WTC11 (cell line): ENCODE results near the gene RGS2. TPM values are rescaled to one million over a fixed set of nuclear protein-coding genes. Genes with fewer than 3 reads are reported as not detected.

Source experiments
- ATAC-seq: fragments of 200-7000 bp; cut with Tn5 transposase; 2 replicates; pipeline ENCODE4 v1.10.0; 2021; ENCODE audit warnings: mild to moderate bottlenecking, moderate library complexity
- CTCF ChIA-PET: fragments of 300-600 bp; sonication (Branson Sonifier 250); formaldehyde crosslinking; loops from one replicate; lab custom pipeline; 2021; ENCODE audit warnings: antibody characterized with exemption; lab: Charles Lee
- POLR2A ChIA-PET: fragments of 350-600 bp; sonication (Branson Sonifier 250); formaldehyde crosslinking; loops from one replicate; lab custom pipeline; 2021; ENCODE audit warnings: antibody characterized with exemption; lab: Charles Lee
- DNase-seq: peaks from one replicate; pipeline ENCODE4 v3.0.0; 2021; ENCODE audit warnings: low spot score
- H3K27ac Mint-ChIP-seq: 2 replicates; pipeline ENCODE4 v1.8.0; 2021; ENCODE audit warnings: mixed read lengths
- H3K27me3 Mint-ChIP-seq: 2 replicates; pipeline ENCODE4 v1.8.0; 2021; ENCODE audit warnings: low read depth, mild to moderate bottlenecking, moderate library complexity, mixed read lengths
- H3K36me3 Mint-ChIP-seq: 2 replicates; pipeline ENCODE4 v1.8.0; 2021; ENCODE audit warnings: mixed read lengths
- H3K4me1 Mint-ChIP-seq: 2 replicates; pipeline ENCODE4 v1.8.0; 2022; ENCODE audit warnings: mixed read lengths
- H3K4me3 Mint-ChIP-seq: 2 replicates; pipeline ENCODE4 v1.8.0; 2021; ENCODE audit warnings: mild to moderate bottlenecking, moderate library complexity, mixed read lengths
- H3K9me3 Mint-ChIP-seq: 2 replicates; pipeline ENCODE4 v1.8.0; 2021; ENCODE audit warnings: mixed read lengths
- CTCF ChIP-seq: fragments of 200-600 bp; IDR thresholded peaks from 2 replicates; pipeline ENCODE4 v1.8.0; 2022; ENCODE audit warnings: antibody characterized with exemption
- ESRRA ChIP-seq: sonication (generic); formaldehyde crosslinking; IDR thresholded peaks from 2 replicates; pipeline ENCODE4 v1.8.1; 2022; ENCODE audit warnings: mild to moderate bottlenecking, missing genetic modification reagents, borderline replicate concordance
- GTF2I ChIP-seq: fragments of 250-450 bp; sonication (Bioruptor Pico); conservative IDR thresholded peaks from 2 replicates; pipeline ENCODE4 v1.4.0; 2021; ENCODE audit warnings: mild to moderate bottlenecking
- JUN ChIP-seq: sonication (generic); formaldehyde crosslinking; IDR thresholded peaks from 2 replicates; pipeline ENCODE4 v1.8.0; 2023; ENCODE audit warnings: mild to moderate bottlenecking, missing genetic modification reagents
- KAT7 ChIP-seq: sonication (generic); formaldehyde crosslinking; IDR thresholded peaks from 2 replicates; pipeline ENCODE4 v1.8.1; 2023; ENCODE audit warnings: missing genetic modification reagents, mild to moderate bottlenecking, borderline replicate concordance
- MYBL2 ChIP-seq: sonication (generic); formaldehyde crosslinking; IDR thresholded peaks from 2 replicates; pipeline ENCODE4 v1.8.1; 2023; ENCODE audit warnings: mild to moderate bottlenecking, moderate library complexity, missing genetic modification reagents
- NR3C1 ChIP-seq: sonication (generic); formaldehyde crosslinking; conservative IDR thresholded peaks from 2 replicates; pipeline ENCODE4 v1.8.1; 2023; ENCODE audit warnings: low read depth, mild to moderate bottlenecking, missing genetic modification reagents
- OVOL2 ChIP-seq: fragments of 250-450 bp; sonication (Bioruptor Pico); IDR thresholded peaks from 2 replicates; pipeline ENCODE4 v1.9.0; 2021; ENCODE audit warnings: mild to moderate bottlenecking, borderline replicate concordance
- PRRX2 ChIP-seq: fragments of 250-450 bp; sonication (Bioruptor Pico); IDR thresholded peaks from 2 replicates; pipeline ENCODE4 v1.8.0; 2021; ENCODE audit warnings: mild to moderate bottlenecking
- SMAD3 ChIP-seq: sonication (generic); formaldehyde crosslinking; IDR thresholded peaks from 2 replicates; pipeline ENCODE4 v1.8.0; 2022; ENCODE audit warnings: missing genetic modification reagents, mild to moderate bottlenecking, borderline replicate concordance
- TP53 ChIP-seq: sonication (generic); formaldehyde crosslinking; IDR thresholded peaks from 2 replicates; pipeline ENCODE4 v1.8.1; 2023; ENCODE audit warnings: mild to moderate bottlenecking, missing genetic modification reagents
- ZNF121 ChIP-seq: sonication (generic); formaldehyde crosslinking; IDR thresholded peaks from 2 replicates; pipeline ENCODE4 v1.8.0; 2023; ENCODE audit warnings: missing genetic modification reagents
- total RNA-seq: library from RNA; stranded (reverse); gene quantifications from 3 replicates; pipeline ENCODE4 v1.2.3, GENCODE V29; 2021
- TF ChIP-seq, protein P1 (sequence below): sonication (generic); formaldehyde crosslinking; IDR thresholded peaks from 2 replicates; pipeline ENCODE4 v1.8.0; 2023; ENCODE audit warnings: mild to moderate bottlenecking, missing genetic modification reagents
- TF ChIP-seq, protein P2 (sequence below): sonication (generic); formaldehyde crosslinking; IDR thresholded peaks from 2 replicates; pipeline ENCODE4 v1.8.1; 2023; ENCODE audit warnings: mild to moderate bottlenecking, missing genetic modification reagents
- TF ChIP-seq, protein P3 (sequence below): sonication (generic); formaldehyde crosslinking; IDR thresholded peaks from 2 replicates; pipeline ENCODE4 v1.8.0; 2022; ENCODE audit warnings: missing genetic modification reagents
- TF ChIP-seq, protein P4 (sequence below): sonication (generic); formaldehyde crosslinking; IDR thresholded peaks from 2 replicates; pipeline ENCODE4 v1.8.1; 2023; ENCODE audit warnings: mild to moderate bottlenecking, moderate library complexity, missing genetic modification reagents

Gene RGS2
- total RNA-seq, 1 experiment from 2014 or later, result 13.1 TPM

DNA sequence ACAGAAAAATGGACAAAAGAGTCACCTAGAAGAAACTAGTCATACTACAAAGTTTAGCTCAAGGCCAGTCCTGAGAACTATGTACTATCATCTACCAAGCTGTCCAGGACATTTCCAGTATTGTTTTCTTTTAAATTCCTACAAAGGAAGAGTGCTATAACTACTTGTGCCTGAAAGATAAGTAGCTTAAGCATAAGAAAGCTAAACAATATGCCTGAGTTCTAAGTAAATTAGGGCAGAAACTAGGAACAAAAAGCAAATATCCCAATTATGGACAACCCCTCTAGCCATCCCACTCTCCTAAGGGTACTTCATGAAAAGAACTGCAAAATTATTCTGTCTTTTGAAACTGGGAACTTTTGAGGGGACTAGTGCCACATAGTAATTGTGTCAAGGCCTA, 5.3 kb upstream of the RGS2 start (continued):
- no peak for TF ChIP-seq CTCF
- TF ChIP-seq, protein P1, sequence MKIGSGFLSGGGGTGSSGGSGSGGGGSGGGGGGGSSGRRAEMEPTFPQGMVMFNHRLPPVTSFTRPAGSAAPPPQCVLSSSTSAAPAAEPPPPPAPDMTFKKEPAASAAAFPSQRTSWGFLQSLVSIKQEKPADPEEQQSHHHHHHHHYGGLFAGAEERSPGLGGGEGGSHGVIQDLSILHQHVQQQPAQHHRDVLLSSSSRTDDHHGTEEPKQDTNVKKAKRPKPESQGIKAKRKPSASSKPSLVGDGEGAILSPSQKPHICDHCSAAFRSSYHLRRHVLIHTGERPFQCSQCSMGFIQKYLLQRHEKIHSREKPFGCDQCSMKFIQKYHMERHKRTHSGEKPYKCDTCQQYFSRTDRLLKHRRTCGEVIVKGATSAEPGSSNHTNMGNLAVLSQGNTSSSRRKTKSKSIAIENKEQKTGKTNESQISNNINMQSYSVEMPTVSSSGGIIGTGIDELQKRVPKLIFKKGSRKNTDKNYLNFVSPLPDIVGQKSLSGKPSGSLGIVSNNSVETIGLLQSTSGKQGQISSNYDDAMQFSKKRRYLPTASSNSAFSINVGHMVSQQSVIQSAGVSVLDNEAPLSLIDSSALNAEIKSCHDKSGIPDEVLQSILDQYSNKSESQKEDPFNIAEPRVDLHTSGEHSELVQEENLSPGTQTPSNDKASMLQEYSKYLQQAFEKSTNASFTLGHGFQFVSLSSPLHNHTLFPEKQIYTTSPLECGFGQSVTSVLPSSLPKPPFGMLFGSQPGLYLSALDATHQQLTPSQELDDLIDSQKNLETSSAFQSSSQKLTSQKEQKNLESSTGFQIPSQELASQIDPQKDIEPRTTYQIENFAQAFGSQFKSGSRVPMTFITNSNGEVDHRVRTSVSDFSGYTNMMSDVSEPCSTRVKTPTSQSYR (CRISPR knock-in tag), result no peak
- no peak for TF ChIP-seq GTF2I
- TF ChIP-seq JUN (CRISPR knock-in tag), result no peak
- TF ChIP-seq, protein P2, sequence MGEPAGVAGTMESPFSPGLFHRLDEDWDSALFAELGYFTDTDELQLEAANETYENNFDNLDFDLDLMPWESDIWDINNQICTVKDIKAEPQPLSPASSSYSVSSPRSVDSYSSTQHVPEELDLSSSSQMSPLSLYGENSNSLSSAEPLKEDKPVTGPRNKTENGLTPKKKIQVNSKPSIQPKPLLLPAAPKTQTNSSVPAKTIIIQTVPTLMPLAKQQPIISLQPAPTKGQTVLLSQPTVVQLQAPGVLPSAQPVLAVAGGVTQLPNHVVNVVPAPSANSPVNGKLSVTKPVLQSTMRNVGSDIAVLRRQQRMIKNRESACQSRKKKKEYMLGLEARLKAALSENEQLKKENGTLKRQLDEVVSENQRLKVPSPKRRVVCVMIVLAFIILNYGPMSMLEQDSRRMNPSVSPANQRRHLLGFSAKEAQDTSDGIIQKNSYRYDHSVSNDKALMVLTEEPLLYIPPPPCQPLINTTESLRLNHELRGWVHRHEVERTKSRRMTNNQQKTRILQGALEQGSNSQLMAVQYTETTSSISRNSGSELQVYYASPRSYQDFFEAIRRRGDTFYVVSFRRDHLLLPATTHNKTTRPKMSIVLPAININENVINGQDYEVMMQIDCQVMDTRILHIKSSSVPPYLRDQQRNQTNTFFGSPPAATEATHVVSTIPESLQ (CRISPR knock-in tag), result no peak
- no peak for TF ChIP-seq PRRX2 (CRISPR knock-in tag)
- TF ChIP-seq ZNF121 (CRISPR knock-in tag), result no peak

- CTCF ChIA-PET, result interaction anchor here (1.2 to 2.7 kb wide), 4 partner anchors 171 to 332 kb away, joined by 3 to 16 read pairs (median 4); no protein-coding TSS in a partner anchor
- Mint-ChIP-seq H3K27ac (no peak overlapping the region), H3K9me3 (peaks cover 5% of the 10 kb centered on the region), H3K27me3 (peaks cover 16% of the 10 kb centered on the region), H3K4me3 (no peak overlapping the region), H3K36me3 (peaks cover 1% of the 10 kb centered on the region), H3K4me1 (peaks cover 26% of the 10 kb centered on the region)
- TF ChIP-seq SMAD3 (CRISPR knock-in tag) (no peak), CTCF (peak; percentile 44; the same call in 1 of the 2 replicates)
- ATAC-seq (no peak), DNase-seq (no peak)
- POLR2A ChIA-PET, result interaction anchor here (1.1 kb wide), 1 partner anchor 253 kb away, joined by 5 read pairs; the partner anchor contains the start of genes RO60 and UCHL5
These were observed 3.0 kb upstream of the RGS2 start for GRCh38 chr1:192805832-192806323.

DNA sequence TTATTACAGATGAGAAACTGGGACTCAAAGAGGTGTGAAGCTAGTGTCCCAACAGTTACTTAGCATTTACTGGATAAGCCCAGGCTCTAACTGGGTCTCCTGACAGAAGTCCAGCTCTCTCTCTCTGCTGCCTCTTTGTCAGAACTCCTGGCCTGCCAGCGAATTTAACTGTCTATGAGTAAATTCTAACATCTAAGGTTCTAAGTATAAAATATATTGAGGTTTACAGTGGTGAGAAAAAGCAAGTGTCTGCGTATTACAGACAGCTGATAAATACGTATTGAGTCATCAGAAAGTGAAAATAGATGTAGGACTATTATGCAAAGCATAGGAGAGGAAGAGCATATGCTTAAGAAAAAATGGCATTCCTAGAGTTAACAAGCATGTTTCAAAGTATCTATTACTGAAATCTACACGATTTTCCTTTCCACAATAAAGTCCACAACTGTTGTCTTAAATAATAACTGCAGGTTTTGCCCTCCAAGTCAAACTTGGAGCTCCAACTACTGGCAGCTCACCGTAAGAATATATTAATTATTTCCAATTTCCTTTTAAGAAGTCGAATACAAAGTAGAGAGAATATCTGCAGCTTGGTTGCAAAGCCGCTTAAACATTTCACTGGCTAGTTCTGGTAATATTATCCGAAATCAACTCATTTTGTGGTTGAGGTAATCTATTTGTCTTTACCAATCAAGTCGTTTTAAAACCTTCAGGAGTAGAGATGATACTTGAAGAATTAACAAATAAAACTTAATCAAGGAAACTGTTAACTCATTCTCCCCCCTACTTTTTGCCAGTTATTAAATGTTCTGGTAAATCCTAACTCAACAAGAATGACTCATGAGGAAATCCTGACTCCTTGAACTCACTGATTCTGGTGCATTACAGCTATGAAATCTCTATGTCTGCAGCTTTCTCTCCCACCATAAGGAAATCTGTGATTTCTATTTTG, 1.4 kb upstream of the RGS2 start:
- DNase-seq (no peak), ATAC-seq (no peak)
- H3K27me3 Mint-ChIP-seq, result peaks cover 16% of the 10 kb centered on the region
- peaks cover 10% of the 10 kb centered on the region for H3K36me3 Mint-ChIP-seq
- peaks cover 26% of the 10 kb centered on the region for H3K4me1 Mint-ChIP-seq
- H3K4me3 Mint-ChIP-seq, result peak overlapping the region; percentile 91
- peak overlapping the region; percentile 7; the same call in 1 of the 2 replicates for H3K27ac Mint-ChIP-seq
- ChIA-PET CTCF (interaction anchor here (0.6 to 2.7 kb wide), 12 partner anchors 11 to 337 kb away, joined by 3 to 16 read pairs (median 4); partner anchors contain the start of genes GLRX2, RO60 and UCHL5), POLR2A (interaction anchor here (1.1 to 1.3 kb wide), 2 partner anchors 226 to 252 kb away, joined by 3 to 5 read pairs; partner anchors contain the start of genes RO60 and UCHL5)
- peaks cover 3% of the 10 kb centered on the region for H3K9me3 Mint-ChIP-seq
- TF ChIP-seq, protein P3, sequence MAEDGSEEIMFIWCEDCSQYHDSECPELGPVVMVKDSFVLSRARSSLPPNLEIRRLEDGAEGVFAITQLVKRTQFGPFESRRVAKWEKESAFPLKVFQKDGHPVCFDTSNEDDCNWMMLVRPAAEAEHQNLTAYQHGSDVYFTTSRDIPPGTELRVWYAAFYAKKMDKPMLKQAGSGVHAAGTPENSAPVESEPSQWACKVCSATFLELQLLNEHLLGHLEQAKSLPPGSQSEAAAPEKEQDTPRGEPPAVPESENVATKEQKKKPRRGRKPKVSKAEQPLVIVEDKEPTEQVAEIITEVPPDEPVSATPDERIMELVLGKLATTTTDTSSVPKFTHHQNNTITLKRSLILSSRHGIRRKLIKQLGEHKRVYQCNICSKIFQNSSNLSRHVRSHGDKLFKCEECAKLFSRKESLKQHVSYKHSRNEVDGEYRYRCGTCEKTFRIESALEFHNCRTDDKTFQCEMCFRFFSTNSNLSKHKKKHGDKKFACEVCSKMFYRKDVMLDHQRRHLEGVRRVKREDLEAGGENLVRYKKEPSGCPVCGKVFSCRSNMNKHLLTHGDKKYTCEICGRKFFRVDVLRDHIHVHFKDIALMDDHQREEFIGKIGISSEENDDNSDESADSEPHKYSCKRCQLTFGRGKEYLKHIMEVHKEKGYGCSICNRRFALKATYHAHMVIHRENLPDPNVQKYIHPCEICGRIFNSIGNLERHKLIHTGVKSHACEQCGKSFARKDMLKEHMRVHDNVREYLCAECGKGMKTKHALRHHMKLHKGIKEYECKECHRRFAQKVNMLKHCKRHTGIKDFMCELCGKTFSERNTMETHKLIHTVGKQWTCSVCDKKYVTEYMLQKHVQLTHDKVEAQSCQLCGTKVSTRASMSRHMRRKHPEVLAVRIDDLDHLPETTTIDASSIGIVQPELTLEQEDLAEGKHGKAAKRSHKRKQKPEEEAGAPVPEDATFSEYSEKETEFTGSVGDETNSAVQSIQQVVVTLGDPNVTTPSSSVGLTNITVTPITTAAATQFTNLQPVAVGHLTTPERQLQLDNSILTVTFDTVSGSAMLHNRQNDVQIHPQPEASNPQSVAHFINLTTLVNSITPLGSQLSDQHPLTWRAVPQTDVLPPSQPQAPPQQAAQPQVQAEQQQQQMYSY (CRISPR knock-in tag), result no peak
- TF ChIP-seq NR3C1 (no peak), TP53 (no peak), OVOL2 (no peak), ESRRA (CRISPR knock-in tag) (no peak), KAT7 (CRISPR knock-in tag) (no peak), MYBL2 (no peak)
- TF ChIP-seq, protein P4, sequence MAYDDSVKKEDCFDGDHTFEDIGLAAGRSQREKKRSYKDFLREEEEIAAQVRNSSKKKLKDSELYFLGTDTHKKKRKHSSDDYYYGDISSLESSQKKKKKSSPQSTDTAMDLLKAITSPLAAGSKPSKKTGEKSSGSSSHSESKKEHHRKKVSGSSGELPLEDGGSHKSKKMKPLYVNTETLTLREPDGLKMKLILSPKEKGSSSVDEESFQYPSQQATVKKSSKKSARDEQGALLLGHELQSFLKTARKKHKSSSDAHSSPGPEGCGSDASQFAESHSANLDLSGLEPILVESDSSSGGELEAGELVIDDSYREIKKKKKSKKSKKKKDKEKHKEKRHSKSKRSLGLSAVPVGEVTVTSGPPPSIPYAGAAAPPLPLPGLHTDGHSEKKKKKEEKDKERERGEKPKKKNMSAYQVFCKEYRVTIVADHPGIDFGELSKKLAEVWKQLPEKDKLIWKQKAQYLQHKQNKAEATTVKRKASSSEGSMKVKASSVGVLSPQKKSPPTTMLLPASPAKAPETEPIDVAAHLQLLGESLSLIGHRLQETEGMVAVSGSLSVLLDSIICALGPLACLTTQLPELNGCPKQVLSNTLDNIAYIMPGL (CRISPR knock-in tag), result no peak
